GM03348 (cell line): Measurements from ENCODE around the gene CD14.
A peak's percentile ranks its signal among the peaks of the same experiment; 100 is the strongest.
"Not testable (repeated sequence)": the region's sequence is repeated elsewhere in the genome, so short reads cannot be mapped to it uniquely, and the experiment has no call there.

Source experiments
- DNase-seq: peaks from one replicate; pipeline ENCODE4 v3.0.0; 2012; ENCODE audit warnings: low spot score

The CD14 gene

DNA sequence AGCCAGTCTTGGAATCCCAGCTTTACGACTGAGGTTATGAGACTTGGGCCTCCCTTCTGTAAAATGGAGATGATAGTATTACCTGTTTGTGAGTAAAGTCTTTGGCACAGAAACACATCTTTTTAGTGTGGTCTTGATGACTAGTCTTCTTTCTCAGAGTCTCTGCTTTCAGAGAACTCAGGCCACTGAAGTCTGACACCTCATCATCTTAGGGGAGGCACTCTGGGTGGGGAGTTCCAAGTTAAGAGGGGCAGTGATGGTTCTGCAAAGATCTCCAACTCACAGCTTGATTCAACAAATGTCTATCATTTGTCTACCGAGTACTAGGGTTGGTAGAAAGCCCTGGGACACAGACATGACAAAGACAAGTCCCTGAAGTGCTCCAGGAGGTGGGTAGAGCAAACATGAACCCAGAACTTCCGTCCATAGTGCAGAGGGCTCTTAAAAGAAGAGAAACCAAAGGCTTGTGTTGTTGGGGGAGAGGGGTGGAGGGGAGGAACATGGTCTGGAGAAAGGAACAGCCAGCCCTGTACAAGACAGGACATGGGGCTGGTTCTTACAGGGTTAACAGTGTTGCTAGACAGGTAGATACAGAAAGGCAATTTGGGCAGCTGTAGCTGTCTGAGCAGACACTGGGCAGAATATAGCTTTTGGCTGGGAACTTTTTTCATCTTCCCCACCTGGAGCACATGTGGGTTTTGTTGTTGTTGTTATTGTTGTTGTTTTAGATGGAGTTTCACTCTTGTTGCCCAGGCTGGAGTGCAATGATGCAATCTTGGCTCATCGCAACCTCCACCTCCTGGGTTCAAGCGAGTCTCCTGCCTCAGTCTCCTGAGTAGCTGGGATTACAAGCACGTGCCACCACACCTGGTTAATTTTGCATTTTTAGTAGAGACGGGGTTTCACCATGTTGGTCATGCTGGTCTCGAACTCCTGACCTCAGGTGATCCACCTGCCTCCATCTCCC lies 2.6 kb upstream of the CD14 start:
- no peak for DNase-seq

DNA sequence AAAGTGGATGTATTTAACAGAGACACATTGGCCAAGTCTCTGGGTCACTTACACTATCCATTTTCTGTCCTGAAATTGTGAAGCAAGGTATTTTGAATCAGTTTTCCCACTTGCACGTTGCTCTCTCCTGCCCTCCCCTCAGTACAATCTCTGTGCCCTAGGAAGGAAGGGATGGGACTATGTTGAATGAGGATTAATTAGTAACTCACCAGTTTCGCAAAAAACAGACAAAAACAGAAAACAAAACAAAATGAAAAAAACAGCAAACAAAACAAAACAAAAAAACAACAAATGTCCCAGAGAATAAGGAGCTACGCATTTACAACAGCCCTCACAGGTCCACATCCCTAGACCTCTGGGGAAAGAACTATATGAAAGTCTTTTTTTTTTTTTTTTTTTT lies 1.1 kb upstream of the CD14 start:
- no peak for DNase-seq

DNA sequence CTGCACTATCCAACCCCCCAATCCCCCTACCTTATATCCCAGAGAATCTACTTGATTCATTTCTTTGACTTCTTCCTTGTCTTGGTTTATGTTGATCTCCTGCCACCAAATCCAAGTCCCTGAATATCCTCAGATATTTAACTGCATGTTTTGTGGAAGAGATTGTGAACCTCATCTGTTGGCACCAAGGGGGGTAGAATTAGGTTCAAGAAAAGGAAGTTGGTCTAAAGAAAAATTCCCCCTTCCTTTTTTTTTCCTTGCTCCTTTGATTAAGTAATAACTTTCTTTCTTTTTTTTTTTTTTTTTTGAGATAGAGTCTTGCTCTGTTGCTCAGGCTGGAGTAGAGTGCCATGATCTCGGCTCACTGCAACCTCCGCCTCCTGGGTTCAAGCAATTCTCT lies 526 bp upstream of the CD14 start:
- DNase-seq, result no peak

DNA sequence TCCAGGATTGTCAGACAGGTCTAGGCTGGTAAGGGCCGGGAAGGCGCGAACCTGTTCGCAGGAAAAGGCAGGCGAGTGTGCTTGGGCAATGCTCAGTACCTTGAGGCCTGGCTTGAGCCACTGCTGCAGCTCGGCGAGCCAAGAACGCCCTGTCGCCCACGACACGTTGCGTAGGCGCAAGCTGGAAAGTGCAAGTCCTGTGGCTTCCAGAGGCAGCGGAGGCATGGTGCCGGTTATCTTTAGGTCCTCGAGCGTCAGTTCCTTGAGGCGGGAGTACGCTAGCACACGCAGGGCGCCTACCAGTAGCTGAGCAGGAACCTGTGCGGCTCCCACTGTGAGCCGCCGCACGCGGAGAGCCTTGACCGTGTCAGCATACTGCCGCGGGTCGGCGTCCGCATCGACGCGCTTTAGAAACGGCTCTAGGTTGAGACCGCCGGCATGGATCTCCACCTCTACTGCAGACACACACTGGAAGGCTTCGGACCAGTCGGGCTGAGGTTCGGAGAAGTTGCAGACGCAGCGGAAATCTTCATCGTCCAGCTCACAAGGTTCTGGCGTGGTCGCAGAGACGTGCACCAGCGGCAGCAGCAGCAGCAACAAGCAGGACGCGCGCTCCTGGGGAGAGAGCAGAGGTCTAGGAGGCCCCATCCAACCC lies 482 bp downstream of the CD14 start:
- peak; percentile 51 for DNase-seq

DNA sequence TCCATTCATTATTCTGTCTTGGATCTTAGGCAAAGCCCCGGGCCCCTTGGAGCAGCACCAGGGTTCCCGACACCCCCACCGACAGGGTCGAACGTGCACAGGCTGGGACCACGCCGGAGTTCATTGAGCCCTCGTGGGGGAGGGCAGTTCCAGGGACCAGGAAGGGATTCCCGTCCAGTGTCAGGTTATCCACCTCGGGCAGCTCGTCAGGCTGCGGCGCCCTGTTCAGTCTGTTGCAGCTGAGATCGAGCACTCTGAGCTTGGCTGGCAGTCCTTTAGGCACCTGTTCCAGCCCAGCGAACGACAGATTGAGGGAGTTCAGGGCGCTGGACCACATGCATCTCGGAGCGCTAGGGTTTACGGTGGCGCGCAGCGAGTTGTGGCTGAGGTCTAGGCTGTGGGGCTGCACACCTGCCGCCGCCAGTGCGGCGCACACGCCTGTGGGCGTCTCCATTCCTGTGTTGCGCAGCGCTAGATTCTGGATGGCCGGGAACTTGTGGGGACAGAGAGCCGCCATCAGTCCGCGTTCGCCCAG lies 1.1 kb downstream of the CD14 start:
- DNase-seq, result no peak

DNA sequence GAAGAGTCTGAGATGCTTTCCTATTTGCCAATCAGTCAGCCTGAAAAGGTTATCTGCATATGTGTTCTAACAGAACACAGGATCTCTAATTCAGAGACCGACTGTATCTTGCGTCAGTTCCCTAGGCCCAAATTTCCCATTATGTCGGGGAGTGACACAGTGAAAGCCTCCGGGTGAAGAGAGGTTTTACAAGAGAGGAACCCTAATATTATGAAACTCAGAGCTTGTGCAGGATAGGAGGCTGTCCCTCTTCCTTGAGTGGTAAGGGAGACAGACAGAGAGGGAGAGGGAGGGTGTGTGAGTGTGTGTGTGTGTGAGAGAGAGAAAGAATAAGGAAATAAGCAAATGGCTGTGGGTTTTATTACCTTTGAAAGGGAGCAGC lies 1.9 kb downstream of the CD14 start:
- DNase-seq, result no peak

DNA sequence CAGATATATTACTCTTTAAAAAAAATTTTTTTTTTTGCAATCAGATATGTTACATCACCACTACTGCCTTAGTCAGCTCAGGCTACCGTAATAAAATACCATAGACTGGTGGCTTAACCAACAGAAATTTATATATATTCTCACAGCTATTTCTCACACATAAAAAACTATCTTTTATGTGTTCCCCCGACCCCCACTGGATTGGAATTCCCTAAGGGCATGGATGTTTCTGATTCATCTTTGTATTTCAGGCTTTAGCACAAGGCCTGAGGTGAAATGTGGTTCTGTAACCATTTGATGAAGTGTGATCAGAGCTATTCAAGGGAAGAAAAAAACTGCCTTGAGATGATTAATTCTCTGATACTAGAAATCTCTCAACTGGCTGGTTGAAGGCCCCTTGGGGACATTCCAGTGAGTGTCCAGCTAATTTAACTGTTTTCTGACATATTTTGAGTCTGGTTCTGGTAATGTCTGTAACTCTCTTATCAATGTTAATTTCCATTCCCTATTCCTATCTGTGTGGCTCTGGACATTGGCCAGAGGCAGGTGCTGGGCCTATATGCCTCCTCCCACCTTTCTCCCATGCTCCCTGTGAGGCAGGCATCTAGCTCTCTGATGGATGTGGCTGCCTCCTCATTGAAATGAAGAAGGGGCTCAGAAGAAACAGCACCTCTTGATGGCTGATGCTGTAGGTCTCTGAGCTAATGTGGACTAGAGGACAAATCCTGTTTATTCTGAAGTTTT lies 2.5 kb downstream of the CD14 start:
- no peak for DNase-seq

DNA sequence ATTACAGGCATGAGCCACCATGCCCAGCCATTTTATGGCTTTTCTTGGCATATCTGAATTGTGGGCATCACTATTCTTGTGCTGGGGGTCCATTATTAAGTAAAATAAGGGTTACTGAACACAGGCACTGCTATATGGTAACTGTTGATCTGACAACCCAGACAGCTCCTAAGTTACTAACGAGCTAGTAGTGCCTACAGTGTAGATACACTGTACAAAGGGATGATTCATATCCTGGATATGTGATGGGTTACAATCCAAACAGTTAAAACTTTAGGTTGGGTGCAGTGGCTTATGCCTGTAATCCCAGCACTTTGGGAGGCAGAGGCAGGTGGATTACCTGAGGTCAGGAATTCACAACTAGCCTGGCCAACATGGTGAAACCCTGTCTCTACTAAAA lies 4.3 kb downstream of the CD14 start:
- no peak for DNase-seq

DNA sequence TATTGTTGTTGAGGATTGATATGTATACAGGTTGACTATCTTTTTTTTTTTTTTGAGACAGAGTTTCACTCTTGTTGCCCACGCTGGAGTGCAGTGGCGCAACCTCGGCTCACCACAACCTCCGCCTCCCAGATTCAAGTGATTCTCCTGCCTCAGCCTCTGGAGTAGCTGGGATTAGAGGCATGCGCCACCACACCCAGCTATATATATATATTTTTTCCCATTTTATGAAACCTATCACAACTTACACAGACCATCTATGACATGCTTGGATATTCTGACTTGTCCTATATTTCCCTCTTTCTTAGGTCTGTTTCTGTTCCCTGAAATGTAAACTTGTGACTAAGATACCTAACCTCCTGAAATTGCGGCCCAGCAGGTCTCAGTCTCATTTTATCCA lies 5.0 kb downstream of the CD14 start:
- no peak for DNase-seq

DNA sequence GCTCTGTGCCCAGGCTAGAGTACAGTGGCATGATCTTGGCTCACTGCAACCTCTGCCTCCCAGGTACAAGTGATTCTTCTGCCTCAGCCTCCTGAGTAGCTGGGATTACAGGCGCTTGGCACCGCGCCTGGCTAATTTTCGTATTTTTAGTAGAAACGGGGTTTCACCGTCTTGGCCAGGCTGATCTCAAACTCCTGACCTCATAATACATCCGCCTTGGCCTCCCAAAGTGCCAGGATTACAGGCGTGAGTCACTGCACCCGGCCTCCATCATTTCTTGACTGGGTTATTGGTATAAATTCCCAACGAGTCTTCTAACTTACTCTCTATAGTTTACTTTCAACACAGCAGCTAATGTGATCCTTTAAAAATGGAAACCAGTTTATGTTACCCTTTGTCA lies 8.1 kb downstream of the CD14 start:
- not testable (repeated sequence) for DNase-seq

DNA sequence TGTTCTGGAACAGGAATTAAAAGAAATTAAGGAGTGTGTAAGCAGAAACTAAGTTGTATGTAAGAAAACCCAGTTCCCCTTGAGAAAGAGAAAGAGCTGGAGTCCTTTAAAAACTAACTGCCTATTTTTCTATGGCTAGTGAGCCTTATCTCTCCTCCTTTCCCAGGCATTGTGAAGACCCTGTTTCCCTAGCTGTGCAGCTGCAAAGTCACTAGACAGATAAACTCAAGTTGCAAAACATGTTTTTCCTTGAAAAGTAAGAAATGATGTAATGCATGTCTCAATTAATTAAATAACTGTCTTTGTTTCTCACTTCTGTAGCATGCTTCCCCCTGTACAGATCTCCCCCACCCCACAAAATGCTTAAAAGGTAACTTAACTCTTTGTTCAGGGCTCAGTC lies 9.9 kb downstream of the CD14 start:
- DNase-seq, result not testable (repeated sequence)

DNA sequence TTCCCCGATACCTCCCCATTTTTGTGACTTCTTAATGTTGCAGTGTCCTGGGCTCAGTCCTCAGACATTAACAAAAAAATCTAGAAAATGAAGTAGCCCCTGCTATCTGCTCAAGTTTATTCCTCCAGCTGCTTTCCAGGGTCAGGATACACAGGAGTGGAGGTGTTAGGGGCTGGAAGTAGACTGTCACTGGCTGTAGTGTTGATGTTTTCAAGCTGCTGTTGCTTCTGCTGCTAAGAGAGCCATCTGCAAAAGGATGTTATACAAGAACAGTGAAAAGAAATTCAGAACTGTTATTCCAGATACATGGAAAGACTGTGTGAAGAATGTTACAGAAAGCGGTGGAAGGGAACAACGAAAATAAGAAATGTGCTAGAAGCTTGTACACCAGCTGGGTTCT lies 10.7 kb downstream of the CD14 start:
- no peak for DNase-seq

DNA sequence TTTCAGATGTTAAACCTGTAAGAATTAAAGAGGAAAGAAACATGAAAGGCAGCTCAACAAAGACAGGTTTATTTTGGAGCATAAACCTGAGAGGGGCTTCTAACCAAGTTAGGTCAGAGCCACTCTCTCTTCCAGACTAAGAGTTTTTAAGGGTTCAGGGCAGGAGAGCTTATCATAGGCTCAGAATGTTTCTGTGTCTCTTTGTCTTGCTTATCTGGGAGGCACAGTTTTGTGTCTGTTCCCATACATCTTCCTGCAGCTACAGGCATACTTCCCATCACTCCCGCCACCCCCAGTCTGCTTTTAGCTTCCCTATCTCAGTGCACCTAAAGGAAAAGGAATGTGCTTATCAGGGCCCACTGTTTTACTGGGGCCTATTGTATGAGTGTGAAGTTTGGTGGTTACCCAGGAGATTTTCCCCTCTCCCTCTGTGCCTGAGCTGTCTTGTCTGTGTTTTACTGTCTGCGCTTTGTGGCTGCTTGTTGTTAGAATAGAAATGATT lies 21.9 kb downstream of the CD14 start:
- DNase-seq, result no peak

DNA sequence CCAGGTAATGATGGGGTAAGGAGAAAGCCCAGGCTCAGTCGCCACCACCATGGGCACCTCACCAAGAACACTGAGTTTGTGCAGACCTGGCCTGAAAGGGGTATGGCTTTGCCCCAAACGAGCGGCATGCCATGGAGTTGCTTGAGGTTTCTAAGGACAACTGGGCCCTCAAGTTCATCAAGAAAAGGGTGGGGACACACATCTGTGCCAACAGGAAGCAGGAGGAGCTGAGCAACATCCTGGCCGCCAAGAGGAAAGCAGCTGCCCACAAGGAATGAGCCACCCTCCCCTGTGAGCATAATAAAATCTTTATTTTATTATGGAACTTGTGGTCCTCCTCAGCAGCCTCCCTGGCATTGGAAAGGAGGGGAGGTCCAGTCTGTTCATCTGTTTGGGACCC lies 23.8 kb downstream of the CD14 start:
- peak; percentile 41 for DNase-seq

DNA sequence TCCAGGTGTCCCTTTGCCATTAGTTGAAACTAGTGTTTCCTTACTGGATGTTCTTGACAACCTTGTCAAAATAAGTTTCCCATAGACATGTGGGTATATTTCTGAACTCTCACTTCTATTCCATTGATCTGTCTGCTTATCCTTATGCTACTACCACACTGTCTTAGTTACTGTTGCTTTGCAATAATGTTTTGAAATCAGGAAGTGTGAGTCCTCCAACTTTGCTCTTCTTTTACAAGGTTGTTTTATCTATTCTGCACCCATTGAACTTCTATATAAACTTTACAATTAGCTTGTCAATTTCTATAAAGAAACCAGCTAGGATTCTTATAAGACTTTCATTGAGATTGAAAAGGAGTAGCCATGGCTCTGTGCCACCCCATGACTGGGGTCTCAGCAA lies 24.3 kb downstream of the CD14 start:
- no peak for DNase-seq

DNA sequence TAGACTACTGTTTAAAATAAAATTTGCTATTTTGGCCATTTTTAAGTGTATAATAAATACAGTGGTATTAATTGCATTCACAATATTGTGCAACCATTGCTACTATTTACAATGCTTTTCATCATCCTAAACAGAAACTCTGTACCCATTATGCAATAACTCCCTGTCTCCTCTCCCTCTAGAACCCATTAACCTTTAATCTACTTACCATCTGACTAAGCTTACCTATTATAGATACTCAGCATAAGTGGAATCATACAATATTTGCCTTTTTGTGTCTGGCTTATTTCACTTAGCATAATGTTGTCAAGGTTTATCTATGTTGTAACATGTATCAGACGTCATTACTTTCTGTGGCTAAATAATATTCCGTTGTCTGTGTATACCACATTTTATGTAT lies 25.9 kb downstream of the CD14 start:
- no peak for DNase-seq

DNA sequence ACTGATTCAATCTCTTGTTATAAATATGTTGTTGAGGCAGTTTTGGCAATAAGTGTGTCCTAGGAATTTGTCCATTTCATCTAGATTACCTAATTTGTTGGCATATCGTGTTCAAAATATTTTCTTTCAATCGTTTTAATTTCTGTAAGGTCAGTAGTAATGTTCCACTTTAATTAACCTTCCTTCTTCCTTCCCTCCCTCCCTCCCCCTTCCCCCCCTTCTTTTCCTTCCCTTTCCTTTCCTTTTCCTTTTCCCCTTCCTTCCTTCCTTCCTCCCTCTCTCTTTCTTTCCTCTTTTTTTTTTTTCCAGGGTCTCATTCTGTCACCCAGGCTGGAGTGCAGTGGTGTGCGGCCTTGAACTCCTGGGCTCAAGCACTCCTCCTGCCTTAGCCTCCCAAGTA lies 27.1 kb downstream of the CD14 start:
- no peak for DNase-seq

DNA sequence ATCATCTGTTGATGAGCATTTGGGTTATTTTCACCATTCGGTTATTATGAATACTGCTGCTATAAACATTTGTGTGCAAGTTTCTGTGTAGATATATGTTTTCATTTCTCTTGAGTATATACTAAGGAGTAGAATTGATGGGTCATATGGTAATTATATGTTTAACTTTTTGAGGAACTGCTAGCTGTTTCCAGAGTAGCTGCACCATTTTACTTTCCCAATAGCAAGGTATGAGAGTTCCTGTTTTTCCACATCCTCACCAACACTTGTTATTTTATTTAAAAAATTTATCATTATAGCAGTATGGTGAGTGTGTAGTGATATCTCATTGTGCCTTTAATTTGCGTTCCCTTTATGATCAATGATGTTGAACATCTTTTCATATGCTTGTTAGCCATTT lies 29.2 kb downstream of the CD14 start:
- no peak for DNase-seq

DNA sequence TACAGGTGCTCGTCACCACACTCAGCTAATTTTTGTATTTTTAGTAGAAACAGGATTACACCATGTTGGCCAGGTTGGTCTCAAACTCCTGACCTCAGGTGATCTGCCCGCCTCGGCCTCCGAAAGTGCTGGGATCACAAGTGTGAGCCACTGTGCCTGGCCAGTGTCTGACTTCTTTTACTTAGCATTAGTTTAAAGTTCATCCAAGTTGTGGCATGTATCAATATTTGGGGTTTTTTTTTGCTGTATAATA lies 29.6 kb downstream of the CD14 start:
- DNase-seq, result not testable (repeated sequence)

DNA sequence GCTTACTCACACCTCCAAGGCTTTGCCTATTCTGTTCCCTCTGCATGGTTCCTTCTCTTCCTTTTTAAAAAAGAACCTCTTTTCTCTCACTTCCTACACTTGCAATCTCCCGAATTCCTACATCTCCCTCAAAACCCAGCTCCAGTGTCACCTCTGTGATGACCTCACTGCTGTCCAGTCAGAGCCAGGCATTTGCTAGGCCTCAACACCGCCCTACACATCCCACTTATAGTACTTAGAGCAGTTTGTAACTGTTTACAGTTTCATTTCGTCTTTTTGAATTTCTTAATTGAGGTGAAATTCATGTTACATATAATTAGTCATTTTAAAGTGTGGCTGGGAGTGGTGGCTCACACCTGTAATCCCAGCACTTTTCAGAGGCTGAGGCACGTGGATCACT lies 30.8 kb downstream of the CD14 start:
- no peak for DNase-seq

DNA sequence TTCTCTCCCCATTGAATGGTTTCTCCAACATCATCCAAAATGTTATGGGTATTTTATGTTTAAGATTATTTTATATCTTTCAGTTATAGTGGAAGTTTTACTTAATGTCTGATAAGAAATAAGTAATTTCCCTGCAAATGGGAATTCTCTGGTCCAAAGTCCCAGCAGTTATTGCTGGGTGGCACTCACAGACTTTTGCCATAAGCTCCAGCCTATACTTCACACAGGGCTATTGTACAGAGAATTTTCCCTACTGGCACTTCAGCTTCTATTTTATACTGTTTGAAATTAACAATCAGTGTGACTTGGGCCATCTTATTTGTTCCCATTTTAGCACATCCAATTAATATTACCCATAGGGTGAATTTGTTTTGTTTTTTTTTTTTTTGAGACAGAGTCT lies 32.9 kb downstream of the CD14 start:
- DNase-seq, result no peak

DNA sequence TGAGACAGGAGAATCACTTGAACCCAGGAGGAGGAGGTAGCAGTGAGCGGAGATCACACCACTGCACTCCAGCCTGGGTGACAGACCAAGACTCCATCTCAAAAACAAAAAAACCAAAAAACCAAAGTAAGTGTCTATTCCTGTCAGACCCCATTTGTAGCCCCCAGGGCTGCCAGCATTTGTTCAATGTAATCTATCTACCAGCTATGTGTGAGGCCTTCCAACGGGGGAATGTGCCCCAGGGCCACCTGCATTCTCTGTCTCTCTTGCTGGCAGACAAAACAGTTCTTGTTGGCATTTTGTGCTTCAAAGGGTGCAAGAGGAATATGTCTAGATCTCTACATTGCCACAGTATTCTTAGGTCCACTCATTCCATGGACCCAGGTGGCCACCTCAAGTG lies 34.1 kb downstream of the CD14 start:
- no peak for DNase-seq

DNA sequence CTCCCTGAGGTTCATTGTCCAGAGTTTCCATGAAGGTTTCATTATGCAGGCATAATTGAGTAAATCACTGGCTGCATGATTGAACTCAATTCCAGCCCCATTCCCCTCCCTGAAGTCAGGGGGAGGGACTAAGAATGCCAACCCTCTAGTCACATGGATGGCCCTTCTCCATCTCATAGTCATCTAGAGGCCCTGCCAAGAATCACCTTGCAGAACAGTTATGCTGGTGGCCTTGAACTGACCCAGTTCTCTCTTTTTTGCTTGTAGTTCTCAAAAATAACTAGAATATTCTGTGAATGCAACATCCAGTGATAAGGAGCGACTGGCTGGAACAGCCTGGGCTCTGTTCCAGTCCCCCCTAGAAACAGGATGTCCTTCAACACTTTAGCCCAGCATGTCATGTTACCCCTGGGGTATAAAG lies 36.6 kb downstream of the CD14 start:
- DNase-seq, result no peak
